Prostate gland (tissue), 2 donors: ENCODE measurements around the gene NOTUM.

Experiments used
- CTCF ChIP-seq, 4 experiments: fragments of 200-600 bp in 2 of 4; fragments of 450-650 bp in 2 of 4; sonication (generic) in 2 of 4; IDR thresholded peaks; 1 replicate in 3 of 4; 2 replicates in 1 of 4; pipeline ENCODE4 v1.5.1; 2016 to 2019; ENCODE audit warnings: antibody characterized with exemption in 4 of 4, mild to moderate bottlenecking in 2 of 4, moderate library complexity in 2 of 4
- POLR2A ChIP-seq: fragments of 450-650 bp; IDR thresholded peaks from one replicate; pipeline ENCODE4 v1.6.1; 2016; ENCODE audit warnings: antibody characterized with exemption, mild to moderate bottlenecking
- POLR2AphosphoS5 ChIP-seq: sonication (generic); formaldehyde crosslinking; IDR thresholded peaks from one replicate; pipeline ENCODE4 v1.6.1; 2017; ENCODE audit warnings: antibody characterized with exemption

GRCh38 chr17:81983639-81984373 is 22.8 kb upstream of the NOTUM start:
- TF ChIP-seq CTCF (IDR thresholded peaks at IDR 0.05) (no peak), POLR2A (no peak), POLR2AphosphoS5 (no peak)
